ENCODE measurements around the gene APOF.
A peak's percentile ranks its signal among the peaks of the same experiment; 100 is the strongest.
"Not testable (repeated sequence)": the region's sequence is repeated elsewhere in the genome, so short reads cannot be mapped to it uniquely, and the experiment has no call there.

The APOF gene

GRCh38 chr12:56373515-56373914 lies 10.9 kb upstream of the APOF start:
- no peaks in the 10 kb centered on the region for H3K9me3 ChIP-seq (ENCODE audit: control insufficient read depth in 2 of 2, low read length in 2 of 2)
- H3K4me3 ChIP-seq (ENCODE audit: low read length in 2 of 2), result no peak overlapping the region
- H3K9ac ChIP-seq (ENCODE audit: low read depth in 1 of 2, low read length in 2 of 2), result no peak overlapping the region
- no peaks in the 10 kb centered on the region for H3K27me3 ChIP-seq (ENCODE audit: control insufficient read depth in 2 of 2, insufficient read depth in 2 of 2, low read length in 2 of 2)
- no peaks in the 10 kb centered on the region for H3K36me3 ChIP-seq (ENCODE audit: control insufficient read depth in 2 of 2, insufficient read depth in 2 of 2, low read length in 2 of 2)
- no peak overlapping the region for H3K27ac ChIP-seq (ENCODE audit: low read depth in 2 of 2, low read length in 2 of 2)
- peaks cover 0 to 2% of the 10 kb centered on the region in 2 donors for H3K4me1 ChIP-seq (ENCODE audit: control insufficient read depth in 2 of 2, insufficient read depth in 2 of 2, low read length in 2 of 2)

GRCh38 chr12:56366948-56367347 lies 4.3 kb upstream of the APOF start:
- Histone ChIP-seq H3K9me3 (ENCODE audit: control insufficient read depth in 2 of 2, low read length in 2 of 2) (no peaks in the 10 kb centered on the region), H3K4me1 (ENCODE audit: control insufficient read depth in 2 of 2, insufficient read depth in 2 of 2, low read length in 2 of 2) (no peaks in the 10 kb centered on the region), H3K9ac (ENCODE audit: low read depth in 1 of 2, low read length in 2 of 2) (no peak overlapping the region)

GRCh38 chr12:56361487-56362129 lies 1.0 kb downstream of the APOF start:
- Histone ChIP-seq H3K27me3 (ENCODE audit: control insufficient read depth in 2 of 2, insufficient read depth in 2 of 2, low read length in 2 of 2) (no peaks in the 10 kb centered on the region), H3K4me3 (ENCODE audit: low read length in 2 of 2) (no peak overlapping the region), H3K27ac (ENCODE audit: low read depth in 2 of 2, low read length in 2 of 2) (no peak overlapping the region), H3K36me3 (ENCODE audit: control insufficient read depth in 2 of 2, insufficient read depth in 2 of 2, low read length in 2 of 2) (no peaks in the 10 kb centered on the region), H3K4me1 (ENCODE audit: control insufficient read depth in 2 of 2, insufficient read depth in 2 of 2, low read length in 2 of 2) (peaks cover 5 to 10% of the 10 kb centered on the region in 2 donors), H3K9me3 (ENCODE audit: control insufficient read depth in 2 of 2, low read length in 2 of 2) (no peaks in the 10 kb centered on the region), H3K9ac (ENCODE audit: low read depth in 1 of 2, low read length in 2 of 2) (no peak overlapping the region)

More at GRCh38 chr12:56366948-56367347, 4.3 kb upstream of the APOF start:
- Histone ChIP-seq H3K4me3 (ENCODE audit: low read length in 2 of 2) (no peak overlapping the region), H3K27me3 (ENCODE audit: control insufficient read depth in 2 of 2, insufficient read depth in 2 of 2, low read length in 2 of 2) (no peaks in the 10 kb centered on the region), H3K36me3 (ENCODE audit: control insufficient read depth in 2 of 2, insufficient read depth in 2 of 2, low read length in 2 of 2) (no peaks in the 10 kb centered on the region), H3K27ac (ENCODE audit: low read depth in 2 of 2, low read length in 2 of 2) (no peak overlapping the region)

- Histone ChIP-seq H3K4me1 (ENCODE audit: control insufficient read depth in 2 of 2, insufficient read depth in 2 of 2, low read length in 2 of 2) (peaks cover 5 to 10% of the 10 kb centered on the region in 2 donors), H3K9me3 (ENCODE audit: control insufficient read depth in 2 of 2, low read length in 2 of 2) (no peaks in the 10 kb centered on the region), H3K9ac (ENCODE audit: low read depth in 1 of 2, low read length in 2 of 2) (peak within 1 kb of the TSS; percentile 82 to 93), H3K36me3 (ENCODE audit: control insufficient read depth in 2 of 2, insufficient read depth in 2 of 2, low read length in 2 of 2) (peaks cover 13 to 15% of the 10 kb centered on the region in 2 donors), H3K27me3 (ENCODE audit: control insufficient read depth in 2 of 2, insufficient read depth in 2 of 2, low read length in 2 of 2) (no peaks in the 10 kb centered on the region), H3K27ac (ENCODE audit: low read depth in 2 of 2, low read length in 2 of 2) (peak within 1 kb of the TSS; percentile 80 to 86), H3K4me3 (ENCODE audit: low read length in 2 of 2) (peak within 1 kb of the TSS; percentile 90 to 99)
Observed at GRCh38 chr12:56359851-56360767, 2.5 kb downstream of the APOF start, which contains the start of gene STAT2. Gene STAT2, minus strand, starts transcription at chr12:56360107. Its CDS starts 3,536 bp downstream, at chr12:56356571.

- peaks cover 24 to 26% of the 10 kb centered on the region in 2 donors for H3K36me3 ChIP-seq (ENCODE audit: control insufficient read depth in 2 of 2, insufficient read depth in 2 of 2, low read length in 2 of 2)
- peak overlapping the region; percentile 41 to 82 for H3K27ac ChIP-seq (ENCODE audit: low read depth in 2 of 2, low read length in 2 of 2)
- H3K27me3 ChIP-seq (ENCODE audit: control insufficient read depth in 2 of 2, insufficient read depth in 2 of 2, low read length in 2 of 2), result no peaks in the 10 kb centered on the region
- H3K9ac ChIP-seq (ENCODE audit: low read depth in 1 of 2, low read length in 2 of 2), result peak overlapping the region; percentile 66 to 93
- peak overlapping the region; percentile 90 to 99 for H3K4me3 ChIP-seq (ENCODE audit: low read length in 2 of 2)
- H3K4me1 ChIP-seq (ENCODE audit: control insufficient read depth in 2 of 2, insufficient read depth in 2 of 2, low read length in 2 of 2), result peaks cover 5 to 10% of the 10 kb centered on the region in 2 donors
- no peaks in the 10 kb centered on the region for H3K9me3 ChIP-seq (ENCODE audit: control insufficient read depth in 2 of 2, low read length in 2 of 2)
Observed at GRCh38 chr12:56358836-56359532, 3.7 kb downstream of the APOF start.

GRCh38 chr12:56351325-56351724 lies 11.3 kb downstream of the APOF start:
- H3K9me3 ChIP-seq (ENCODE audit: control insufficient read depth in 2 of 2, low read length in 2 of 2), result no peaks in the 10 kb centered on the region
- H3K36me3 ChIP-seq (ENCODE audit: control insufficient read depth in 2 of 2, insufficient read depth in 2 of 2, low read length in 2 of 2), result peaks cover 65 to 78% of the 10 kb centered on the region in 2 donors
- H3K4me3 ChIP-seq (ENCODE audit: low read length in 2 of 2), result no peak overlapping the region
- no peaks in the 10 kb centered on the region for H3K27me3 ChIP-seq (ENCODE audit: control insufficient read depth in 2 of 2, insufficient read depth in 2 of 2, low read length in 2 of 2)
- H3K4me1 ChIP-seq (ENCODE audit: control insufficient read depth in 2 of 2, insufficient read depth in 2 of 2, low read length in 2 of 2), result no peaks in the 10 kb centered on the region
- no peak overlapping the region for H3K9ac ChIP-seq (ENCODE audit: low read depth in 1 of 2, low read length in 2 of 2)
- no peak overlapping the region for H3K27ac ChIP-seq (ENCODE audit: low read depth in 2 of 2, low read length in 2 of 2)

- no peak overlapping the region for H3K4me3 ChIP-seq (ENCODE audit: low read length in 2 of 2)
- no peak overlapping the region for H3K9ac ChIP-seq (ENCODE audit: low read depth in 1 of 2, low read length in 2 of 2)
- no peak overlapping the region for H3K27ac ChIP-seq (ENCODE audit: low read depth in 2 of 2, low read length in 2 of 2)
- H3K27me3 ChIP-seq (ENCODE audit: control insufficient read depth in 2 of 2, insufficient read depth in 2 of 2, low read length in 2 of 2), result no peaks in the 10 kb centered on the region
- H3K9me3 ChIP-seq (ENCODE audit: control insufficient read depth in 2 of 2, low read length in 2 of 2), result no peaks in the 10 kb centered on the region
- H3K36me3 ChIP-seq (ENCODE audit: control insufficient read depth in 2 of 2, insufficient read depth in 2 of 2, low read length in 2 of 2), result peaks cover 64 to 78% of the 10 kb centered on the region in 2 donors
- H3K4me1 ChIP-seq (ENCODE audit: control insufficient read depth in 2 of 2, insufficient read depth in 2 of 2, low read length in 2 of 2), result no peaks in the 10 kb centered on the region
Observed at GRCh38 chr12:56350662-56351061, 12.0 kb downstream of the APOF start.

- H3K4me3 ChIP-seq (ENCODE audit: low read length in 2 of 2), result no peak overlapping the region
- H3K4me1 ChIP-seq (ENCODE audit: control insufficient read depth in 2 of 2, insufficient read depth in 2 of 2, low read length in 2 of 2), result no peaks in the 10 kb centered on the region
- H3K27me3 ChIP-seq (ENCODE audit: control insufficient read depth in 2 of 2, insufficient read depth in 2 of 2, low read length in 2 of 2), result no peaks in the 10 kb centered on the region
- no peak overlapping the region for H3K27ac ChIP-seq (ENCODE audit: low read depth in 2 of 2, low read length in 2 of 2)
- H3K36me3 ChIP-seq (ENCODE audit: control insufficient read depth in 2 of 2, insufficient read depth in 2 of 2, low read length in 2 of 2), result peaks cover 55 to 70% of the 10 kb centered on the region in 2 donors
- H3K9ac ChIP-seq (ENCODE audit: low read depth in 1 of 2, low read length in 2 of 2), result no peak overlapping the region
- no peaks in the 10 kb centered on the region for H3K9me3 ChIP-seq (ENCODE audit: control insufficient read depth in 2 of 2, low read length in 2 of 2)
Observed at GRCh38 chr12:56348776-56349175, 13.9 kb downstream of the APOF start.

- H3K9ac ChIP-seq (ENCODE audit: low read depth in 1 of 2, low read length in 2 of 2); H3K27ac ChIP-seq (ENCODE audit: low read depth in 2 of 2, low read length in 2 of 2); H3K4me1 ChIP-seq (ENCODE audit: control insufficient read depth in 2 of 2, insufficient read depth in 2 of 2, low read length in 2 of 2); H3K4me3 ChIP-seq (ENCODE audit: low read length in 2 of 2); H3K27me3 ChIP-seq (ENCODE audit: control insufficient read depth in 2 of 2, insufficient read depth in 2 of 2, low read length in 2 of 2); H3K9me3 ChIP-seq (ENCODE audit: control insufficient read depth in 2 of 2, low read length in 2 of 2): not testable (repeated sequence)
- H3K36me3 ChIP-seq (ENCODE audit: control insufficient read depth in 2 of 2, insufficient read depth in 2 of 2, low read length in 2 of 2), result peaks cover 64 to 76% of the 10 kb centered on the region in 2 donors
Observed at GRCh38 chr12:56347255-56347654, 15.4 kb downstream of the APOF start.
